Ovary (tissue), 3 donors: ENCODE measurements around the gene MRAP2.

ENCODE experiments used
- EP300 ChIP-seq: sonication (generic); formaldehyde crosslinking; IDR thresholded peaks from one replicate; pipeline ENCODE4 v1.6.1; 2017; ENCODE audit warnings: antibody characterized with exemption
- POLR2A ChIP-seq: fragments of 450-650 bp; IDR thresholded peaks from one replicate; pipeline ENCODE4 v1.6.1; 2017; ENCODE audit warnings: antibody characterized with exemption, mild to moderate bottlenecking, moderate library complexity
- TF ChIP-seq, protein P1 (sequence below), 3 donors: fragments of 450-650 bp in 2 of 3; fragments of 200-600 bp in 1 of 3; IDR thresholded peaks; one replicate each; pipeline versions ENCODE4 v1.5.1 to v1.8.0; 2016 to 2022; ENCODE audit warnings: antibody characterized with exemption in 3 of 3, mild to moderate bottlenecking in 1 of 3
- donor health status: DM: no; HTN: no; CAD: no.

GRCh38 chr6:84089552-84089951 lies 56.0 kb downstream of the MRAP2 start:
- TF ChIP-seq, protein P1, sequence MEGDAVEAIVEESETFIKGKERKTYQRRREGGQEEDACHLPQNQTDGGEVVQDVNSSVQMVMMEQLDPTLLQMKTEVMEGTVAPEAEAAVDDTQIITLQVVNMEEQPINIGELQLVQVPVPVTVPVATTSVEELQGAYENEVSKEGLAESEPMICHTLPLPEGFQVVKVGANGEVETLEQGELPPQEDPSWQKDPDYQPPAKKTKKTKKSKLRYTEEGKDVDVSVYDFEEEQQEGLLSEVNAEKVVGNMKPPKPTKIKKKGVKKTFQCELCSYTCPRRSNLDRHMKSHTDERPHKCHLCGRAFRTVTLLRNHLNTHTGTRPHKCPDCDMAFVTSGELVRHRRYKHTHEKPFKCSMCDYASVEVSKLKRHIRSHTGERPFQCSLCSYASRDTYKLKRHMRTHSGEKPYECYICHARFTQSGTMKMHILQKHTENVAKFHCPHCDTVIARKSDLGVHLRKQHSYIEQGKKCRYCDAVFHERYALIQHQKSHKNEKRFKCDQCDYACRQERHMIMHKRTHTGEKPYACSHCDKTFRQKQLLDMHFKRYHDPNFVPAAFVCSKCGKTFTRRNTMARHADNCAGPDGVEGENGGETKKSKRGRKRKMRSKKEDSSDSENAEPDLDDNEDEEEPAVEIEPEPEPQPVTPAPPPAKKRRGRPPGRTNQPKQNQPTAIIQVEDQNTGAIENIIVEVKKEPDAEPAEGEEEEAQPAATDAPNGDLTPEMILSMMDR (IDR thresholded peaks at IDR 0.05): no peak
- TF ChIP-seq POLR2A: no peak
- TF ChIP-seq EP300: no peak
